ENCODE results near the gene INO80. TPM values are rescaled to one million over a fixed set of nuclear protein-coding genes. Genes with fewer than 3 reads are reported as not detected.

Gene INO80, protein sequence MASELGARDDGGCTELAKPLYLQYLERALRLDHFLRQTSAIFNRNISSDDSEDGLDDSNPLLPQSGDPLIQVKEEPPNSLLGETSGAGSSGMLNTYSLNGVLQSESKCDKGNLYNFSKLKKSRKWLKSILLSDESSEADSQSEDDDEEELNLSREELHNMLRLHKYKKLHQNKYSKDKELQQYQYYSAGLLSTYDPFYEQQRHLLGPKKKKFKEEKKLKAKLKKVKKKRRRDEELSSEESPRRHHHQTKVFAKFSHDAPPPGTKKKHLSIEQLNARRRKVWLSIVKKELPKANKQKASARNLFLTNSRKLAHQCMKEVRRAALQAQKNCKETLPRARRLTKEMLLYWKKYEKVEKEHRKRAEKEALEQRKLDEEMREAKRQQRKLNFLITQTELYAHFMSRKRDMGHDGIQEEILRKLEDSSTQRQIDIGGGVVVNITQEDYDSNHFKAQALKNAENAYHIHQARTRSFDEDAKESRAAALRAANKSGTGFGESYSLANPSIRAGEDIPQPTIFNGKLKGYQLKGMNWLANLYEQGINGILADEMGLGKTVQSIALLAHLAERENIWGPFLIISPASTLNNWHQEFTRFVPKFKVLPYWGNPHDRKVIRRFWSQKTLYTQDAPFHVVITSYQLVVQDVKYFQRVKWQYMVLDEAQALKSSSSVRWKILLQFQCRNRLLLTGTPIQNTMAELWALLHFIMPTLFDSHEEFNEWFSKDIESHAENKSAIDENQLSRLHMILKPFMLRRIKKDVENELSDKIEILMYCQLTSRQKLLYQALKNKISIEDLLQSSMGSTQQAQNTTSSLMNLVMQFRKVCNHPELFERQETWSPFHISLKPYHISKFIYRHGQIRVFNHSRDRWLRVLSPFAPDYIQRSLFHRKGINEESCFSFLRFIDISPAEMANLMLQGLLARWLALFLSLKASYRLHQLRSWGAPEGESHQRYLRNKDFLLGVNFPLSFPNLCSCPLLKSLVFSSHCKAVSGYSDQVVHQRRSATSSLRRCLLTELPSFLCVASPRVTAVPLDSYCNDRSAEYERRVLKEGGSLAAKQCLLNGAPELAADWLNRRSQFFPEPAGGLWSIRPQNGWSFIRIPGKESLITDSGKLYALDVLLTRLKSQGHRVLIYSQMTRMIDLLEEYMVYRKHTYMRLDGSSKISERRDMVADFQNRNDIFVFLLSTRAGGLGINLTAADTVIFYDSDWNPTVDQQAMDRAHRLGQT (N-terminal part only)
- polyA plus RNA-seq (2011; rRNA removed), result 4.3 and 5.2 TPM in 2 replicates
- polyA minus RNA-seq (2011; rRNA and poly(A)+ RNA removed), result 10.8 and 14.8 TPM in 2 replicates

DNA sequence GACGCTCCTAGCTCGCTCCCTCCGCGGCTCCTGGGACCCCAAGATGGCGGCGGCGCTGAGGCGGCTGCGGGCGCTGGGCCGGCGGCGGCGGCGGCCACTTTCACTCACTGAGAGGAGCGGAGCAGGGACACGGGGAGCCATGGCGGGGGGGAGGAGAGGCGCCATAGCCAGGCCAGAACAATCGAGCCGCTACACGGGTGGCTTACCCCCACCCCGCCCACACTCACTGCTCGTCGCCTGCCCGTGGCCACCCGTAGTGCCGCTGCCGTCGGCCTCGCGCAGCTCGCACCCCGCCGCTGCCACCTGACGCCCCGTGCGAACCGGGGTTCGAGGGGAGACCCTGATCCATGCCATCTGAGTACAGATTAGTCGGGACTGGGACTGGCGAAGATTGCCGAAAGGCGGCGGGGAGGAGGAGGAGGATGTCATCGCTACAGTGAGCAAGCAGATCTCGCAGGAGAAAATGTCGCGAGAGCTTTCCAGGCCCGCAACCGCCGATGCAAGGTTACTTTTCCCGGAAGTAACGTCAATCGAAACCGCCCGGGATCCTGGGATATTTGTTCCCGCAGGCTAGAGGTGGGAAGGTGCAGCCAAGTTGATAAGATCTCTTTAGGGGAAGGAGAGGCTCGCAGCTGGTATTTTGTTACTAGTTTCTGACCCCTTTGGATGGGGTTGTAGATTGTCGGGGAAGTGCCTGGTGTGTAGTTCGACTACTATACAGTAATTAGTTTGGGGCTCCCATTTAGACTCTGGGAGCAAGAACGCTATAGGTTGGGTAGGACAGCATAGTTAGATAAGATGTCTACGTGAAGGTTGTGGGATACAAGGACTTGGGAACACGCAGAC lies at the start of gene INO80:
TSS of gene INO80 (minus strand) at position 165 of the 846 bp plus-strand sequence. CDS start 19,970 bp downstream, outside the sequence.
- POLR2A ChIA-PET, result interaction anchor here (0.6 to 0.7 kb wide), 4 partner anchors 12 to 169 kb away, joined by 3 to 15 read pairs (median 6); no protein-coding TSS in a partner anchor
- DNase-seq (ENCODE audit: low read depth), result peak; percentile 82
- TF ChIP-seq, protein P1, sequence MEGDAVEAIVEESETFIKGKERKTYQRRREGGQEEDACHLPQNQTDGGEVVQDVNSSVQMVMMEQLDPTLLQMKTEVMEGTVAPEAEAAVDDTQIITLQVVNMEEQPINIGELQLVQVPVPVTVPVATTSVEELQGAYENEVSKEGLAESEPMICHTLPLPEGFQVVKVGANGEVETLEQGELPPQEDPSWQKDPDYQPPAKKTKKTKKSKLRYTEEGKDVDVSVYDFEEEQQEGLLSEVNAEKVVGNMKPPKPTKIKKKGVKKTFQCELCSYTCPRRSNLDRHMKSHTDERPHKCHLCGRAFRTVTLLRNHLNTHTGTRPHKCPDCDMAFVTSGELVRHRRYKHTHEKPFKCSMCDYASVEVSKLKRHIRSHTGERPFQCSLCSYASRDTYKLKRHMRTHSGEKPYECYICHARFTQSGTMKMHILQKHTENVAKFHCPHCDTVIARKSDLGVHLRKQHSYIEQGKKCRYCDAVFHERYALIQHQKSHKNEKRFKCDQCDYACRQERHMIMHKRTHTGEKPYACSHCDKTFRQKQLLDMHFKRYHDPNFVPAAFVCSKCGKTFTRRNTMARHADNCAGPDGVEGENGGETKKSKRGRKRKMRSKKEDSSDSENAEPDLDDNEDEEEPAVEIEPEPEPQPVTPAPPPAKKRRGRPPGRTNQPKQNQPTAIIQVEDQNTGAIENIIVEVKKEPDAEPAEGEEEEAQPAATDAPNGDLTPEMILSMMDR (IDR thresholded peaks at IDR 0.05; ENCODE audit: insufficient read depth, low read depth, low read length), result no peak
- Histone ChIP-seq H3K4me3 (ENCODE audit: low read depth, low read length) (peak within 1 kb of the TSS; percentile 94), H3K36me3 (ENCODE audit: control insufficient read depth, insufficient read depth, low read length) (no peaks in the 10 kb centered on the region), H3K27me3 (ENCODE audit: control insufficient read depth, insufficient read depth, low read length) (no peaks in the 10 kb centered on the region)
- CTCF ChIA-PET, result interaction anchor here (1.1 to 3.4 kb wide), 3 partner anchors 69 to 221 kb away, joined by 3 to 11 read pairs (median 8); no protein-coding TSS in a partner anchor

DNA sequence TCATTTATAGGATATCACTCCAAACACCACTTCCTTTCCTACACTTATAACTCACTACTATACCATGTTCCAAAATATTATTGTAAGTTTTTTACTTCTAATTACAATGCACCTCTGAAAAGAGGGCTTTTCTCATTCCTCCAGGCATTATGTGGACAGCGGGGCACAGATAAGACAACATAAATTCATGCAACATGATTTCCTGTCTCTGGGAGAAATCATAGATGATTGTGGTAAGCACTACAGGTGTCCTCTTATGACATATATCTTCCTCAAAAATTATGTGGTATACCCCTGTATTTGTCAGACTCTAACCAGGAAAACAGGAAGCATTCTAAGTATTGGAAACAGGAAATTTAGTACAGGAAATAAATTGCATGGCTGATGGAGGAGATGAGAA lies 45.7 kb upstream of the INO80 start:
- TF ChIP-seq, protein P1 (IDR thresholded peaks at IDR 0.05; ENCODE audit: insufficient read depth, low read depth, low read length), result no peak
- POLR2A ChIA-PET, result no interaction called here
- DNase-seq (ENCODE audit: low read depth), result no peak
- CTCF ChIA-PET, result interaction anchor here (0.6 kb wide), 1 partner anchor 8 kb away, joined by 3 read pairs; no protein-coding TSS in a partner anchor
- Histone ChIP-seq H3K4me3 (ENCODE audit: low read depth, low read length) (no peak overlapping the region), H3K27me3 (ENCODE audit: control insufficient read depth, insufficient read depth, low read length) (no peaks in the 10 kb centered on the region), H3K36me3 (ENCODE audit: control insufficient read depth, insufficient read depth, low read length) (no peaks in the 10 kb centered on the region)

DNA sequence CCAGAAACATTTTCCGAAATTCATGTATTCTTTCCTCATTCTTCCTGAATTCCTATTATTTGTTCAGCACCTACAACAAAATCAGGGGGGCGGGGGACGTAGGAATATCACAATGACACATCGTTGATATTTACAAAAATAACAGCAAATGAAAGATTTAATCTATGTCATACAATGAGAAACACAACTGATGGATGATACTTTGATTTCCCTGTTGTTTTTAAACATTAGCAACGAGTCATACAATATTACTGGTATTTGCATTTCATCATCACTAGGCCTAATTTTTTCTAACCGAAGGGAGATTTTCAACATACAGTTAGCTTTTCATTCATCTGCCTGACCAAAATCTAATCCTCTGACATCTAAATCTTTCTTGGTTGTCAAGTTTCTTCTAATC lies 45.3 kb upstream of the INO80 start:
- DNase-seq (ENCODE audit: low read depth), result no peak
- CTCF ChIA-PET, result no interaction called here
- H3K4me3 ChIP-seq (ENCODE audit: low read depth, low read length), result no peak overlapping the region
- H3K36me3 ChIP-seq (ENCODE audit: control insufficient read depth, insufficient read depth, low read length), result no peaks in the 10 kb centered on the region
- TF ChIP-seq, protein P1 (IDR thresholded peaks at IDR 0.05; ENCODE audit: insufficient read depth, low read depth, low read length), result no peak
- POLR2A ChIA-PET, result no interaction called here
- no peaks in the 10 kb centered on the region for H3K27me3 ChIP-seq (ENCODE audit: control insufficient read depth, insufficient read depth, low read length)

DNA sequence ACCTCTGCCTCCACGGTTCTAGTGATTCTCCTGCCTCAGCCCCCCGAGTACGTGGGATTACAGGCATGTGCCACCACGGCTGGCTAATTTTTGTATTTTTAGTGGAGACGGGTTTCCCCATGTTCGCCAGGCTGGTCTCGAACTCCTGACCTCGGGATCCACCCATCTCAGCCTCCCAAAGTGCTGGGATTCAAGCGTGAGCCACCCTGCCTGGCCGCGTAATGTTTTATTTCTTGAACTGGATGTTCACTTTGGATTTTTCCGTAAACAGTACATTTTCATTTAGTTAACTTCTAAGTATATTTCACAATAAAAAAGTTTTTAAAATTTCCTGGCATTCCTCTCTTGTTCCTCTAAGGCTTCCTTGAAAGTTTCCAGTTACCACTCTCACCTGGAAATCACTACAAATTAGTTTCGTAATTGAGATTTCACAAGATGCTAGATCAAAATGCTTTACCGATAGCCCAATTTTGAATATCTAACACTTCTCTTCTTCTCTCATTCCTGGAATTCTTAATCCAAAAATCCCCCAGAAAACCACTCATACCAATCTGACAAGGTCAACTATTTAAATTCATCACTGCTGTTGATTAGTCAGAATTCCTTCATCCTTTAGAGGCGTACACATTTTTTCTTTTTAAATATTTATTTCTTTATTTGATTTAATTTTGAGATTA lies 44.7 kb upstream of the INO80 start:
- POLR2A ChIA-PET, result no interaction called here
- no peaks in the 10 kb centered on the region for H3K36me3 ChIP-seq (ENCODE audit: control insufficient read depth, insufficient read depth, low read length)
- CTCF ChIA-PET, result no interaction called here
- no peaks in the 10 kb centered on the region for H3K27me3 ChIP-seq (ENCODE audit: control insufficient read depth, insufficient read depth, low read length)
- no peak for DNase-seq (ENCODE audit: low read depth)
- H3K4me3 ChIP-seq (ENCODE audit: low read depth, low read length), result no peak overlapping the region
- TF ChIP-seq, protein P1 (IDR thresholded peaks at IDR 0.05; ENCODE audit: insufficient read depth, low read depth, low read length), result no peak

Measured in BJ (cell line).